ENCODE results near the gene IL16.

GRCh38 chr15:81297603-81298575 is 101.2 kb downstream of the IL16 start:
- no peak for TF ChIP-seq EZH2 (IDR thresholded peaks at IDR 0.05; ENCODE audit: insufficient read depth, poor library complexity, severe bottlenecking)
- no peak for TF ChIP-seq EZH2phosphoT487 (IDR thresholded peaks at IDR 0.05; ENCODE audit: insufficient read depth, low read depth)
